GM23248 (cell line): ENCODE data around the gene HOXB9. TPM values are rescaled to one million over a fixed set of nuclear protein-coding genes. Genes with fewer than 3 reads are reported as not detected.
A peak's percentile ranks its signal among the peaks of the same experiment; 100 is the strongest.

Source experiments
- DNase-seq: peaks from one replicate; pipeline ENCODE4 v3.0.0-alpha.2; 2015
- H2AFZ ChIP-seq: fragments of 200-600 bp; sonication (generic); 2 replicates; pipeline ENCODE4 v1.6.1; 2016; ENCODE audit warnings: antibody characterized with exemption
- H3F3A ChIP-seq: fragments of 200-600 bp; sonication (generic); 2 replicates; pipeline ENCODE4 v1.6.1; 2016; ENCODE audit warnings: mild to moderate bottlenecking, antibody characterized with exemption, mixed run types; ENCODE audit not compliant: insufficient read depth
- H3K27ac ChIP-seq: fragments of 200-600 bp; sonication (generic); 2 replicates; pipeline ENCODE4 v1.5.1; 2016; ENCODE audit warnings: mild to moderate bottlenecking
- H3K27me3 ChIP-seq: fragments of 200-600 bp; sonication (generic); replicated peaks from 2 replicates; pipeline ENCODE4 v1.6.1; 2016; ENCODE audit warnings: mild to moderate bottlenecking; ENCODE audit not compliant: insufficient read depth
- H3K36me3 ChIP-seq: fragments of 200-600 bp; sonication (generic); 2 replicates; pipeline ENCODE4 v1.6.1; 2016; ENCODE audit warnings: low read depth, mild to moderate bottlenecking
- H3K4me1 ChIP-seq: fragments of 200-600 bp; sonication (generic); 2 replicates; pipeline ENCODE4 v1.6.1; 2016; ENCODE audit warnings: mild to moderate bottlenecking; ENCODE audit not compliant: insufficient read depth
- H3K4me2 ChIP-seq: fragments of 200-600 bp; sonication (generic); one replicate; pipeline ENCODE4 v1.6.1; 2016; ENCODE audit warnings: mild to moderate bottlenecking; ENCODE audit not compliant: unreplicated experiment
- H3K4me3 ChIP-seq: fragments of 200-600 bp; sonication (generic); 2 replicates; pipeline ENCODE4 v1.5.1; 2016; ENCODE audit warnings: mild to moderate bottlenecking
- H3K79me2 ChIP-seq: fragments of 200-600 bp; sonication (generic); 2 replicates; pipeline ENCODE4 v1.6.1; 2016; ENCODE audit warnings: mild to moderate bottlenecking; ENCODE audit not compliant: insufficient read depth
- H3K9ac ChIP-seq: fragments of 200-600 bp; sonication (generic); 2 replicates; pipeline ENCODE4 v1.6.1; 2016; ENCODE audit warnings: mild to moderate bottlenecking
- H3K9me2 ChIP-seq: fragments of 200-600 bp; sonication (generic); 2 replicates; pipeline ENCODE4 v1.6.1; 2016; ENCODE audit warnings: mixed run types, mild to moderate bottlenecking, moderate library complexity; ENCODE audit not compliant: insufficient read depth
- H3K9me3 ChIP-seq: fragments of 200-600 bp; sonication (generic); one replicate; pipeline ENCODE4 v1.6.1; 2017; ENCODE audit warnings: low read depth
- H4K20me1 ChIP-seq: fragments of 200-600 bp; sonication (generic); 2 replicates; pipeline ENCODE4 v1.6.0; 2016; ENCODE audit not compliant: insufficient read depth
- EZH2 ChIP-seq: fragments of 200-600 bp; sonication (generic); IDR thresholded peaks from 2 replicates; pipeline ENCODE4 v1.6.1; 2018; ENCODE audit warnings: antibody characterized with exemption, mild to moderate bottlenecking; ENCODE audit not compliant: insufficient read depth, poor library complexity, severe bottlenecking
- EZH2phosphoT487 ChIP-seq: fragments of 200-600 bp; sonication (generic); IDR thresholded peaks from 2 replicates; pipeline ENCODE4 v1.6.1; 2018; ENCODE audit warnings: antibody characterized with exemption, moderate library complexity, mild to moderate bottlenecking, low read depth; ENCODE audit not compliant: insufficient read depth
- WGBS, 2 experiments: methylation state at CpG; one replicate each; pipeline ENCODE4 v1.1.6; 2015 to 2017; ENCODE audit warnings: low lambda C conversion rate in 2 of 2, low coverage in 1 of 2; ENCODE audit errors: missing lambda C conversion rate in 2 of 2; 5-methylcytosine and 5-hydroxymethylcytosine counted together
- in situ Hi-C: fragments of 300-500 bp; cut with MboI; formaldehyde crosslinking; loops from 2 replicates; pipeline ENCODE4 v1.15.0; 2020
- polyA plus RNA-seq: library from polyadenylated mRNA; unstranded; fragments of >200 nt; fragmentation: Nextera tagmentation; extraction: Ambion mirVana; gene quantifications from 2 replicates; pipeline ENCODE4 v1.2.1, GENCODE V29; 2016
- total RNA-seq: library from RNA; depleted of rRNA; stranded (reverse); fragments of >200 nt; shearing (Covaris generic); gene quantifications from 2 replicates; pipeline ENCODE4 v1.2.3, GENCODE V29; 2014

Gene HOXB9
- total and polyA plus RNA-seq, 2 experiments from 2014 or later, result not detected

DNA sequence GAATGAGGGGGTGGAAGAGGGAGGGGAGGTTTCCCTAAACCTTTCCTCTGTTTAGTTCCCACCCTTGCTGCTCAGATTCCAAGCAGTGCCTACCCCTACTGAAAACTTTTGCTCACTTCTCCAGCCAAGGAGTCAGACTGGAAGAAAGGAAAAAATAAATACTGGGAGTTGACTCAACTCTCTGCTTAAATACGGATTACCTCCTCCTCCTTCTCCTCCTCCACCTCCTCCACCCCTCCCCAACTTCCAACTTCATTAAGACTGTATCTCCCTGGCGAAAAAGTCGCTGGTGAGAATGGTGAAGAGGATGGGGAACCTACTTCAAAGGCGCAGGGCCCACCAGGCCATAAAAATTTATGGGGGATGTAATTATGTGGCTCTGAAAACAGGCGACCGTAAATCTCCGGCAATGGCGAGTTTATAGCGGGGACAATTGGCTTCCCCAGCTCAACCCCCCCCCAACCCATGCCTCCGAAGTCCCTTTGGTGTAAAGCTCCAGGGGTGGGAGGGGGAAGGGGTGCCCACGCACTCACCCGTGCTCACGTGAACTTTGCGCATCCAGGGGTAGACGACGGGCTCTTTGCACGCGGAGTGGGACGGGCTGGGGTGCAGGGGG is 48.7 kb downstream of the HOXB9 start:
- H3K9me2 ChIP-seq, result no peaks in the 10 kb centered on the region
- peak; percentile 63 for DNase-seq
- H3K27ac ChIP-seq, result peak overlapping the region; percentile 61
- H2AFZ ChIP-seq, result peak overlapping the region; percentile 85
- no peaks in the 10 kb centered on the region for H3K27me3 ChIP-seq
- peaks cover 73% of the 10 kb centered on the region for H3K79me2 ChIP-seq
- H4K20me1 ChIP-seq, result no peaks in the 10 kb centered on the region
- WGBS, 2 experiments, result 0 to 2% methylated on average over 17 to 19 of the region's 19 CpGs
- H3K9ac ChIP-seq, result peak overlapping the region; percentile 79
- no peaks in the 10 kb centered on the region for H3K36me3 ChIP-seq
- no peak for TF ChIP-seq EZH2phosphoT487
- TF ChIP-seq EZH2, result no peak
- H3K4me3 ChIP-seq, result peak overlapping the region; percentile 83
- in situ Hi-C loops, result no loop called here
- peaks cover 6% of the 10 kb centered on the region; the same call in 1 of the 2 replicates for H3F3A ChIP-seq
- H3K4me1 ChIP-seq, result peaks cover 15% of the 10 kb centered on the region
- H3K9me3 ChIP-seq, result no peaks in the 10 kb centered on the region
- H3K4me2 ChIP-seq, result peak overlapping the region; percentile 99

DNA sequence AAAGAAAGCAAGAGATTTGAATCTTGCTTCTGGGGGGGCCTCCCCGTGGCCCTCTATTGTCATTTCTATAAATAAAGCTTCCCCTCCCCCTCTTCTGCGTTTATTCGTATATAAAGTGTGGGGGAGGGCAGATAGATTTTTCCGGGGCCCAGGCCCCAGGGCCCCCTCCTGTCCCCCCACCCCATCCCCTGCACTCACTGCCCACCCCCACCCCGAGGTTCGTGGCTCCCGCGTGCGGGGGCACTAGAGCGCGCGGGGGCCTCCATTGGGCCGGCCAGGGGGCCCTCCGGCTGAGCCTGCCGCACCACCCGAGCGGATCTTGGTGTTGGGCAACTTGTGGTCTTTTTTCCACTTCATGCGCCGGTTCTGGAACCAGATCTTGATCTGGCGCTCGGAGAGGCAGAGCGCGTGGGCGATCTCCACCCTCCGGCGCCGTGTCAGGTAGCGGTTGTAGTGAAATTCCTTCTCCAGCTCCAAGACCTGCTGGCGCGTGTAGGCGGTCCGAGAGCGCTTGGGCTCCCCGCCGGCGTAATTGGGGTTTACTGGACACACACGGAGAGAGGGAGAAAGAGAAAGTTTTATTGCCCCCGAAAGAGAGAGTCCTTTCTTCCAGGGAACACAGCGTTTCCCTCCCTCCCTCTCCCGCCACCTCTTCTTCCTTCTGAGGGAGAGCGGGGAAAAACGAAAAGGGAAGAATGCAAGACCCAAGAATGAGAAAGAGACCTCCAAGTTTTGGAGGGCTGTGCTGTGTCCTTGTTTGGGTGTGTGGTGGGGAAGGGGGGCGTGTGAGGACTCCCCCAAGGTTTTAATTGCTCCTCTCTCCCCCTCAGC is 49.5 kb downstream of the HOXB9 start:
- Histone ChIP-seq H3K36me3 (no peaks in the 10 kb centered on the region), H3F3A (peaks cover 5% of the 10 kb centered on the region; the same call in 1 of the 2 replicates), H2AFZ (peak overlapping the region; percentile 85), H3K4me3 (peak overlapping the region; percentile 83), H4K20me1 (no peaks in the 10 kb centered on the region), H3K9ac (peak overlapping the region; percentile 79), H3K27ac (peak overlapping the region; percentile 61), H3K4me2 (peak overlapping the region; percentile 99), H3K27me3 (no peaks in the 10 kb centered on the region), H3K79me2 (peaks cover 66% of the 10 kb centered on the region), H3K9me2 (no peaks in the 10 kb centered on the region), H3K9me3 (no peaks in the 10 kb centered on the region), H3K4me1 (peaks cover 17% of the 10 kb centered on the region; the same call in 1 of the 2 replicates)
- peak; percentile 68 for DNase-seq
- in situ Hi-C loops, result no loop called here
- no peak for TF ChIP-seq EZH2phosphoT487
- TF ChIP-seq EZH2, result no peak
- 47% methylated on average over 38 to 43 of the region's 43 CpGs for WGBS, 2 experiments

DNA sequence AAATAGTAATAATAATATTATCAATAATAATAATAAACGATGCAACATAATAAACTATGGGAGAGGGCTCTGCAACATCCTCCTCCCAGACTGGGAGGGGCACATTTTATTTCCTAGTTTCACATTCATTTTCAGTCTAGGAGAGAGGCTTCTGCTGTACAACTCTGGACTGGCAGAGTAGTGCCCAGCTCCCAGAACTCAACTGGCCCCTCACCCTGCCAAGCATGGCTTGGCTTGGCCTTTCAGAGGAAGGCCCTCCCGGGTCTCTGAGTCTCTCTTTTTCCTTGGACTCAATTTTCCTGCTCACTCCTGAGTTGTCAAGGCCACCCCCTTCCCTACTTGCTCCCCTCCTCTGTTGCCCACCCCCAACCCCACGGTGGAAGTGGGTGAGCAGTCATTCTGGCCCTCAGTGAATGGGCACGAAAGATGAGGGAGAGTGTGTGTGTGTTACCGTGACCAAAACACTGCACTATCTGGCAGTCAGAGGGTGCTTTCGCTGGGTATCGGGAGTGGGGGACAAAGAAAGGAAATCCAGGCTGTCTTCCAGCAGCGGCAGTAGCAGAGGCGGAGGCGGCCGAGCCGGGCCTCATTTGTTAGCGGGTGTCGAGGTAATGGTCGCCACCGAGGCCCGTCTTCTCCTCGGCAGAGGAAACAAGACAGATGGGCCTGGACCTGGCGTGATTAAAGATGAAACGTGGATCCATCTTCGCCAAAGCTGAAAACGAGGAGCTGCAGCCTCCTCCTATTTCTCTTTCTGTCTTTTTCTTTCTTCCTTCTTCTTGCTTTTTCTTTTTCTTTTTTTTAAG is 50.3 kb downstream of the HOXB9 start:
- H3K36me3 ChIP-seq, result no peaks in the 10 kb centered on the region
- peak overlapping the region; percentile 61 for H3K27ac ChIP-seq
- WGBS, 2 experiments, result 80 to 85% methylated on average over 21 to 22 of the region's 22 CpGs
- peaks cover 25% of the 10 kb centered on the region for H3K4me1 ChIP-seq
- H4K20me1 ChIP-seq, result no peaks in the 10 kb centered on the region
- no peak overlapping the region for H2AFZ ChIP-seq
- no peaks in the 10 kb centered on the region for H3K27me3 ChIP-seq
- no peaks in the 10 kb centered on the region for H3K9me3 ChIP-seq
- TF ChIP-seq EZH2, result no peak
- TF ChIP-seq EZH2phosphoT487, result no peak
- 0 out of 2 replicates have a peak overlapping the region, but pooled peaks have one; percentile 83 for H3K4me3 ChIP-seq
- H3K9ac ChIP-seq, result peak overlapping the region; percentile 79; the same call in 1 of the 2 replicates
- DNase-seq, result no peak
- H3K79me2 ChIP-seq, result peaks cover 64% of the 10 kb centered on the region
- H3K4me2 ChIP-seq, result no peak overlapping the region
- H3K9me2 ChIP-seq, result no peaks in the 10 kb centered on the region
- in situ Hi-C loops, result no loop called here
- peaks cover 5% of the 10 kb centered on the region; the same call in 1 of the 2 replicates for H3F3A ChIP-seq

- in situ Hi-C loops, result no loop called here
- no peaks in the 10 kb centered on the region for H3K9me2 ChIP-seq
- no peaks in the 10 kb centered on the region for H4K20me1 ChIP-seq
- H3K27me3 ChIP-seq, result no peaks in the 10 kb centered on the region
- DNase-seq, result no peak
- H3K4me2 ChIP-seq, result no peak overlapping the region
- H3K4me3 ChIP-seq, result no peak overlapping the region
- H2AFZ ChIP-seq, result no peak overlapping the region
- H3F3A ChIP-seq, result peaks cover 5% of the 10 kb centered on the region; the same call in 1 of the 2 replicates
- no peak overlapping the region for H3K27ac ChIP-seq
- no peaks in the 10 kb centered on the region for H3K9me3 ChIP-seq
- no peaks in the 10 kb centered on the region for H3K36me3 ChIP-seq
- 0 out of 2 replicates have a peak overlapping the region, but pooled peaks have one; percentile 17 for H3K9ac ChIP-seq
- H3K79me2 ChIP-seq, result peaks cover 64% of the 10 kb centered on the region
- peaks cover 32% of the 10 kb centered on the region for H3K4me1 ChIP-seq
- WGBS, 2 experiments, result 82 to 84% methylated on average over 7 of the region's 7 CpGs
- TF ChIP-seq EZH2 (no peak), EZH2phosphoT487 (no peak)
Observed at GRCh38 chr17:48575066-48575582, 51.0 kb downstream of the HOXB9 start.
